GM23338 (cell line): ENCODE measurements around the gene DGKE. TPM values are rescaled to one million over a fixed set of nuclear protein-coding genes. Genes with fewer than 3 reads are reported as not detected.

Experiments
- ATAC-seq: fragments of 200-7000 bp; cut with Tn5 transposase; 3 replicates; pipeline ENCODE4 v1.9.1; 2020
- DNase-seq: peaks from one replicate; pipeline ENCODE4 v3.0.0-alpha.2; 2015; ENCODE audit warnings: low spot score
- H2AFZ ChIP-seq: fragments of 200-600 bp; sonication (generic); 2 replicates; pipeline ENCODE4 v1.8.0; 2016; ENCODE audit warnings: antibody characterized with exemption, mild to moderate bottlenecking, moderate library complexity
- H3F3A ChIP-seq: fragments of 200-600 bp; sonication (generic); replicated peaks from 2 replicates; pipeline ENCODE4 v1.8.0; 2017; ENCODE audit warnings: antibody characterized with exemption, mixed run types, low read depth
- H3K27ac ChIP-seq: fragments of 200-600 bp; sonication (generic); 2 replicates; pipeline ENCODE4 v1.6.1; 2016; ENCODE audit warnings: low read depth
- H3K27me3 ChIP-seq: fragments of 200-600 bp; sonication (generic); 2 replicates; pipeline ENCODE4 v1.8.0; 2016; ENCODE audit warnings: mild to moderate bottlenecking, mixed run types, moderate library complexity; ENCODE audit not compliant: insufficient read depth
- H3K36me3 ChIP-seq: fragments of 200-600 bp; sonication (generic); 2 replicates; pipeline ENCODE4 v1.8.0; 2016; ENCODE audit warnings: mild to moderate bottlenecking; ENCODE audit not compliant: insufficient read depth
- H3K4me1 ChIP-seq: fragments of 200-600 bp; sonication (generic); 2 replicates; pipeline ENCODE4 v1.8.0; 2016; ENCODE audit warnings: mild to moderate bottlenecking, moderate library complexity; ENCODE audit not compliant: insufficient read depth
- H3K4me2 ChIP-seq: fragments of 200-600 bp; sonication (generic); 2 replicates; pipeline ENCODE4 v1.7.1; 2017; ENCODE audit warnings: mixed run types
- H3K4me3 ChIP-seq: fragments of 200-600 bp; sonication (generic); 2 replicates; pipeline ENCODE4 v1.6.1; 2016; ENCODE audit warnings: mixed run types
- H3K79me2 ChIP-seq: fragments of 200-600 bp; sonication (generic); replicated peaks from 2 replicates; pipeline ENCODE4 v1.8.0; 2017; ENCODE audit warnings: mild to moderate bottlenecking; ENCODE audit not compliant: insufficient read depth
- H3K9me2 ChIP-seq: fragments of 200-600 bp; sonication (generic); 2 replicates; pipeline ENCODE4 v1.8.0; 2017; ENCODE audit not compliant: insufficient read depth
- H4K20me1 ChIP-seq: fragments of 200-600 bp; sonication (generic); replicated peaks from 2 replicates; pipeline ENCODE4 v1.8.0; 2017; ENCODE audit warnings: mild to moderate bottlenecking; ENCODE audit not compliant: insufficient read depth
- H3K27ac Mint-ChIP-seq: 2 replicates; pipeline ENCODE4 v1.8.0; 2020; ENCODE audit warnings: inconsistent platforms, mild to moderate bottlenecking, moderate library complexity, mixed read lengths
- H3K27me3 Mint-ChIP-seq: 3 replicates; pipeline ENCODE4 v1.8.0; 2022; ENCODE audit warnings: low read depth, mild to moderate bottlenecking, moderate library complexity, mixed read lengths, inconsistent platforms; ENCODE audit not compliant: insufficient read depth, poor library complexity
- H3K36me3 Mint-ChIP-seq: 3 replicates; pipeline ENCODE4 v1.8.0; 2021; ENCODE audit warnings: low read depth, mild to moderate bottlenecking, inconsistent platforms, moderate library complexity, mixed read lengths
- H3K4me1 Mint-ChIP-seq: 3 replicates; pipeline ENCODE4 v1.8.0; 2020; ENCODE audit warnings: mild to moderate bottlenecking, inconsistent platforms, mixed read lengths
- H3K4me3 Mint-ChIP-seq: 3 replicates; pipeline ENCODE4 v1.8.0; 2021; ENCODE audit warnings: moderate library complexity, mild to moderate bottlenecking, inconsistent platforms, mixed read lengths
- H3K9me3 Mint-ChIP-seq: 3 replicates; pipeline ENCODE4 v1.8.0; 2020; ENCODE audit warnings: moderate library complexity, mild to moderate bottlenecking, inconsistent platforms, mixed read lengths
- CREB1 ChIP-seq: fragments of 250-450 bp; sonication (Bioruptor Pico); IDR thresholded peaks from 2 replicates; pipeline ENCODE4 v1.5.0; 2020; ENCODE audit warnings: low read depth, mild to moderate bottlenecking, moderate library complexity
- EZH2 ChIP-seq: fragments of 200-600 bp; sonication (generic); IDR thresholded peaks from one replicate; pipeline ENCODE4 v1.8.0; 2017; ENCODE audit warnings: antibody characterized with exemption, mild to moderate bottlenecking, low read depth; ENCODE audit not compliant: unreplicated experiment
- EZH2phosphoT487 ChIP-seq: fragments of 200-600 bp; sonication (generic); IDR thresholded peaks from one replicate; pipeline ENCODE4 v1.8.1; 2018; ENCODE audit warnings: antibody characterized with exemption; ENCODE audit not compliant: unreplicated experiment
- JUNB ChIP-seq: IDR thresholded peaks from one replicate; pipeline ENCODE4 v1.6.1; 2016; ENCODE audit warnings: antibody characterized with exemption; ENCODE audit not compliant: unreplicated experiment
- NANOG ChIP-seq: IDR thresholded peaks from 2 replicates; pipeline ENCODE4 v1.6.1; 2016; ENCODE audit warnings: antibody characterized with exemption, borderline replicate concordance
- POLR2AphosphoS5 ChIP-seq: IDR thresholded peaks from 2 replicates; pipeline ENCODE4 v1.6.1; 2016; ENCODE audit warnings: antibody characterized with exemption, low read depth
- STAT1 ChIP-seq: IDR thresholded peaks from one replicate; pipeline ENCODE4 v1.6.1; 2016; ENCODE audit warnings: antibody characterized with exemption; ENCODE audit not compliant: unreplicated experiment
- ZNF114 ChIP-seq: fragments of 250-450 bp; sonication (Bioruptor Pico); IDR thresholded peaks from 2 replicates; pipeline ENCODE4 v1.5.0; 2020; ENCODE audit warnings: mild to moderate bottlenecking, moderate library complexity
- ZNF331 ChIP-seq: fragments of 250-450 bp; sonication (Bioruptor Pico); IDR thresholded peaks from 2 replicates; pipeline ENCODE4 v1.5.0; 2020; ENCODE audit warnings: low read depth, mild to moderate bottlenecking, moderate library complexity
- polyA plus RNA-seq: library from polyadenylated mRNA; unstranded; fragments of >200 nt; fragmentation: Nextera tagmentation; extraction: Ambion mirVana; gene quantifications from 2 replicates; pipeline ENCODE4 v1.2.1, GENCODE V29; 2016
- total RNA-seq: library from RNA; depleted of rRNA; stranded (reverse); fragments of >200 nt; shearing (Covaris generic); gene quantifications from 2 replicates; pipeline ENCODE4 v1.2.3, GENCODE V29; 2014
- TF ChIP-seq, protein P1 (sequence below): IDR thresholded peaks from 2 replicates; pipeline ENCODE4 v1.6.1; 2016; ENCODE audit warnings: antibody characterized with exemption
- TF ChIP-seq, protein P2 (sequence below), 2 experiments: fragments of 200-600 bp in 1 of 2; sonication (generic) in 1 of 2; conservative IDR thresholded peaks; 2 replicates each; pipeline versions ENCODE4 v1.5.1 to v1.6.1; 2016 to 2017; ENCODE audit warnings: antibody characterized with exemption in 2 of 2, low read depth in 2 of 2, mild to moderate bottlenecking in 2 of 2, moderate library complexity in 1 of 2
- TF ChIP-seq, protein P3 (sequence below): IDR thresholded peaks from one replicate; pipeline ENCODE4 v1.6.1; 2018; ENCODE audit warnings: antibody characterized with exemption; ENCODE audit not compliant: unreplicated experiment
- TF ChIP-seq, protein P4 (sequence below): fragments of 250-450 bp; sonication (Bioruptor Pico); IDR thresholded peaks from 2 replicates; pipeline ENCODE4 v1.5.0; 2020; ENCODE audit warnings: mild to moderate bottlenecking, moderate library complexity

Gene DGKE
- total and polyA plus RNA-seq, 2 experiments from 2014 or later, result 3.9 to 10.1 TPM

DNA sequence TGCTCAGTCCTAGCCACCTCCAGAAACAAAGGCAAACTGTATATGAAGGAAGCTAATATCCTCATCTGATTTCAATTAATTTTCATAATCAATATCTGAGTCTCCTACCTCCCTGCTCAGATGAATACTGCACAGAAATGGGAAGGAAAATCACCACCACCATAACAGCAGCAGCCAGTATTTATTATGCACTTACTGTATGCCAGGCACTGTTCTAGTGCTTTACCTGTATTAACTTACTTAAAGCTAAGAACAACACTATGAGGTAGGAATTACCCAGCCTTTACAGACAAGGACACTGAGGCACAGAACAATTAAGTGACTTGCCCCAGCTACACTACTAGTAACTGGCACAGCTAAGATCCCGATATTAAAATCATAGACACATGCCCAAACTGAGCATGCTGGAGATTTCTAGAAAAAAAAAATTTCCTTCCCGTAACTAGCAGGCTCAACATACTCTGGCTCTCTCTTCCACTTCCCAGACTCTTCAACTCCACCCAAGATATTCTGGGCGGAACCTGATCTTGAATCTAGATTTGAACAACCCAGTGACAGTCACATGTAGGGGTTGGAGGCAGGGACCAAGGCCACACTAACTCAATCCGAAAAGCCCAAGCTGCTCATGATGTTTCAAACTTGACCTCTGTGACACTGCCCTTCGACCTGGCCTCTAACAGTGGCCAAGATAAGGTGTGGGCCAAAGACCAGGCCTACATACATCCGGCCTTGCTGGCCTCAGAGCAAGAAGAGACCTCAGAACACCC, 76.0 kb downstream of the DGKE start:
- H3K27ac ChIP-seq, result no peak overlapping the region
- H3K4me1 ChIP-seq, result peaks cover 12% of the 10 kb centered on the region
- no peak overlapping the region for H2AFZ ChIP-seq
- peaks cover 30% of the 10 kb centered on the region for H3K36me3 Mint-ChIP-seq
- H3K9me3 Mint-ChIP-seq, result no peaks in the 10 kb centered on the region
- no peak overlapping the region for H3K4me3 Mint-ChIP-seq
- no peak for DNase-seq
- H3K4me3 ChIP-seq, result no peak overlapping the region
- no peaks in the 10 kb centered on the region for H3K9me2 ChIP-seq
- peaks cover 20% of the 10 kb centered on the region for H3K27me3 Mint-ChIP-seq
- TF ChIP-seq EZH2 (no peak), NANOG (no peak), STAT1 (no peak), EZH2phosphoT487 (no peak), ZNF114 (CRISPR knock-in tag) (no peak), POLR2AphosphoS5 (no peak), ZNF331 (CRISPR knock-in tag) (no peak), JUNB (no peak), CREB1 (CRISPR knock-in tag) (no peak)
- TF ChIP-seq, protein P1, sequence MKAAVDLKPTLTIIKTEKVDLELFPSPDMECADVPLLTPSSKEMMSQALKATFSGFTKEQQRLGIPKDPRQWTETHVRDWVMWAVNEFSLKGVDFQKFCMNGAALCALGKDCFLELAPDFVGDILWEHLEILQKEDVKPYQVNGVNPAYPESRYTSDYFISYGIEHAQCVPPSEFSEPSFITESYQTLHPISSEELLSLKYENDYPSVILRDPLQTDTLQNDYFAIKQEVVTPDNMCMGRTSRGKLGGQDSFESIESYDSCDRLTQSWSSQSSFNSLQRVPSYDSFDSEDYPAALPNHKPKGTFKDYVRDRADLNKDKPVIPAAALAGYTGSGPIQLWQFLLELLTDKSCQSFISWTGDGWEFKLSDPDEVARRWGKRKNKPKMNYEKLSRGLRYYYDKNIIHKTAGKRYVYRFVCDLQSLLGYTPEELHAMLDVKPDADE, result no peak
- TF ChIP-seq, protein P2, sequence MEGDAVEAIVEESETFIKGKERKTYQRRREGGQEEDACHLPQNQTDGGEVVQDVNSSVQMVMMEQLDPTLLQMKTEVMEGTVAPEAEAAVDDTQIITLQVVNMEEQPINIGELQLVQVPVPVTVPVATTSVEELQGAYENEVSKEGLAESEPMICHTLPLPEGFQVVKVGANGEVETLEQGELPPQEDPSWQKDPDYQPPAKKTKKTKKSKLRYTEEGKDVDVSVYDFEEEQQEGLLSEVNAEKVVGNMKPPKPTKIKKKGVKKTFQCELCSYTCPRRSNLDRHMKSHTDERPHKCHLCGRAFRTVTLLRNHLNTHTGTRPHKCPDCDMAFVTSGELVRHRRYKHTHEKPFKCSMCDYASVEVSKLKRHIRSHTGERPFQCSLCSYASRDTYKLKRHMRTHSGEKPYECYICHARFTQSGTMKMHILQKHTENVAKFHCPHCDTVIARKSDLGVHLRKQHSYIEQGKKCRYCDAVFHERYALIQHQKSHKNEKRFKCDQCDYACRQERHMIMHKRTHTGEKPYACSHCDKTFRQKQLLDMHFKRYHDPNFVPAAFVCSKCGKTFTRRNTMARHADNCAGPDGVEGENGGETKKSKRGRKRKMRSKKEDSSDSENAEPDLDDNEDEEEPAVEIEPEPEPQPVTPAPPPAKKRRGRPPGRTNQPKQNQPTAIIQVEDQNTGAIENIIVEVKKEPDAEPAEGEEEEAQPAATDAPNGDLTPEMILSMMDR (conservative IDR thresholded peaks at IDR 0.05; ENCODE audit: low read depth in 2 of 2), result no peak
- TF ChIP-seq, protein P3, sequence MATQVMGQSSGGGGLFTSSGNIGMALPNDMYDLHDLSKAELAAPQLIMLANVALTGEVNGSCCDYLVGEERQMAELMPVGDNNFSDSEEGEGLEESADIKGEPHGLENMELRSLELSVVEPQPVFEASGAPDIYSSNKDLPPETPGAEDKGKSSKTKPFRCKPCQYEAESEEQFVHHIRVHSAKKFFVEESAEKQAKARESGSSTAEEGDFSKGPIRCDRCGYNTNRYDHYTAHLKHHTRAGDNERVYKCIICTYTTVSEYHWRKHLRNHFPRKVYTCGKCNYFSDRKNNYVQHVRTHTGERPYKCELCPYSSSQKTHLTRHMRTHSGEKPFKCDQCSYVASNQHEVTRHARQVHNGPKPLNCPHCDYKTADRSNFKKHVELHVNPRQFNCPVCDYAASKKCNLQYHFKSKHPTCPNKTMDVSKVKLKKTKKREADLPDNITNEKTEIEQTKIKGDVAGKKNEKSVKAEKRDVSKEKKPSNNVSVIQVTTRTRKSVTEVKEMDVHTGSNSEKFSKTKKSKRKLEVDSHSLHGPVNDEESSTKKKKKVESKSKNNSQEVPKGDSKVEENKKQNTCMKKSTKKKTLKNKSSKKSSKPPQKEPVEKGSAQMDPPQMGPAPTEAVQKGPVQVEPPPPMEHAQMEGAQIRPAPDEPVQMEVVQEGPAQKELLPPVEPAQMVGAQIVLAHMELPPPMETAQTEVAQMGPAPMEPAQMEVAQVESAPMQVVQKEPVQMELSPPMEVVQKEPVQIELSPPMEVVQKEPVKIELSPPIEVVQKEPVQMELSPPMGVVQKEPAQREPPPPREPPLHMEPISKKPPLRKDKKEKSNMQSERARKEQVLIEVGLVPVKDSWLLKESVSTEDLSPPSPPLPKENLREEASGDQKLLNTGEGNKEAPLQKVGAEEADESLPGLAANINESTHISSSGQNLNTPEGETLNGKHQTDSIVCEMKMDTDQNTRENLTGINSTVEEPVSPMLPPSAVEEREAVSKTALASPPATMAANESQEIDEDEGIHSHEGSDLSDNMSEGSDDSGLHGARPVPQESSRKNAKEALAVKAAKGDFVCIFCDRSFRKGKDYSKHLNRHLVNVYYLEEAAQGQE, result no peak
- TF ChIP-seq, protein P4, sequence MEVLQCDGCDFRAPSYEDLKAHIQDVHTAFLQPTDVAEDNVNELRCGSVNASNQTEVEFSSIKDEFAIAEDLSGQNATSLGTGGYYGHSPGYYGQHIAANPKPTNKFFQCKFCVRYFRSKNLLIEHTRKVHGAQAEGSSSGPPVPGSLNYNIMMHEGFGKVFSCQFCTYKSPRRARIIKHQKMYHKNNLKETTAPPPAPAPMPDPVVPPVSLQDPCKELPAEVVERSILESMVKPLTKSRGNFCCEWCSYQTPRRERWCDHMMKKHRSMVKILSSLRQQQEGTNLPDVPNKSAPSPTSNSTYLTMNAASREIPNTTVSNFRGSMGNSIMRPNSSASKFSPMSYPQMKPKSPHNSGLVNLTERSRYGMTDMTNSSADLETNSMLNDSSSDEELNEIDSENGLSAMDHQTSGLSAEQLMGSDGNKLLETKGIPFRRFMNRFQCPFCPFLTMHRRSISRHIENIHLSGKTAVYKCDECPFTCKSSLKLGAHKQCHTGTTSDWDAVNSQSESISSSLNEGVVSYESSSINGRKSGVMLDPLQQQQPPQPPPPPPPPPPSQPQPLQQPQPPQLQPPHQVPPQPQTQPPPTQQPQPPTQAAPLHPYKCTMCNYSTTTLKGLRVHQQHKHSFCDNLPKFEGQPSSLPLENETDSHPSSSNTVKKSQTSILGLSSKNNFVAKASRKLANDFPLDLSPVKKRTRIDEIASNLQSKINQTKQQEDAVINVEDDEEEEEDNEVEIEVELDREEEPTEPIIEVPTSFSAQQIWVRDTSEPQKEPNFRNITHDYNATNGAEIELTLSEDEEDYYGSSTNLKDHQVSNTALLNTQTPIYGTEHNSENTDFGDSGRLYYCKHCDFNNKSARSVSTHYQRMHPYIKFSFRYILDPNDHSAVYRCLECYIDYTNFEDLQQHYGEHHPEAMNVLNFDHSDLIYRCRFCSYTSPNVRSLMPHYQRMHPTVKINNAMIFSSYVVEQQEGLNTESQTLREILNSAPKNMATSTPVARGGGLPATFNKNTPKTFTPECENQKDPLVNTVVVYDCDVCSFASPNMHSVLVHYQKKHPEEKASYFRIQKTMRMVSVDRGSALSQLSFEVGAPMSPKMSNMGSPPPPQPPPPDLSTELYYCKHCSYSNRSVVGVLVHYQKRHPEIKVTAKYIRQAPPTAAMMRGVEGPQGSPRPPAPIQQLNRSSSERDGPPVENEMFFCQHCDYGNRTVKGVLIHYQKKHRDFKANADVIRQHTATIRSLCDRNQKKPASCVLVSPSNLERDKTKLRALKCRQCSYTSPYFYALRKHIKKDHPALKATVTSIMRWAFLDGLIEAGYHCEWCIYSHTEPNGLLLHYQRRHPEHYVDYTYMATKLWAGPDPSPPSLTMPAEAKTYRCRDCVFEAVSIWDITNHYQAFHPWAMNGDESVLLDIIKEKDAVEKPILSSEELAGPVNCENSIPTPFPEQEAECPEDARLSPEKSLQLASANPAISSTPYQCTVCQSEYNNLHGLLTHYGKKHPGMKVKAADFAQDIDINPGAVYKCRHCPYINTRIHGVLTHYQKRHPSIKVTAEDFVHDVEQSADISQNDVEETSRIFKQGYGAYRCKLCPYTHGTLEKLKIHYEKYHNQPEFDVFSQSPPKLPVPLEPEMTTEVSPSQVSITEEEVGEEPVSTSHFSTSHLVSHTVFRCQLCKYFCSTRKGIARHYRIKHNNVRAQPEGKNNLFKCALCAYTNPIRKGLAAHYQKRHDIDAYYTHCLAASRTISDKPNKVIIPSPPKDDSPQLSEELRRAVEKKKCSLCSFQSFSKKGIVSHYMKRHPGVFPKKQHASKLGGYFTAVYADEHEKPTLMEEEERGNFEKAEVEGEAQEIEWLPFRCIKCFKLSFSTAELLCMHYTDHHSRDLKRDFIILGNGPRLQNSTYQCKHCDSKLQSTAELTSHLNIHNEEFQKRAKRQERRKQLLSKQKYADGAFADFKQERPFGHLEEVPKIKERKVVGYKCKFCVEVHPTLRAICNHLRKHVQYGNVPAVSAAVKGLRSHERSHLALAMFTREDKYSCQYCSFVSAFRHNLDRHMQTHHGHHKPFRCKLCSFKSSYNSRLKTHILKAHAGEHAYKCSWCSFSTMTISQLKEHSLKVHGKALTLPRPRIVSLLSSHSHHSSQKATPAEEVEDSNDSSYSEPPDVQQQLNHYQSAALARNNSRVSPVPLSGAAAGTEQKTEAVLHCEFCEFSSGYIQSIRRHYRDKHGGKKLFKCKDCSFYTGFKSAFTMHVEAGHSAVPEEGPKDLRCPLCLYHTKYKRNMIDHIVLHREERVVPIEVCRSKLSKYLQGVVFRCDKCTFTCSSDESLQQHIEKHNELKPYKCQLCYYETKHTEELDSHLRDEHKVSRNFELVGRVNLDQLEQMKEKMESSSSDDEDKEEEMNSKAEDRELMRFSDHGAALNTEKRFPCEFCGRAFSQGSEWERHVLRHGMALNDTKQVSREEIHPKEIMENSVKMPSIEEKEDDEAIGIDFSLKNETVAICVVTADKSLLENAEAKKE (CRISPR knock-in tag), result no peak
- H3K27me3 ChIP-seq, result peaks cover 17% of the 10 kb centered on the region
- peaks cover 29% of the 10 kb centered on the region for H3K79me2 ChIP-seq
- H3K4me1 Mint-ChIP-seq, result peaks cover 10% of the 10 kb centered on the region
- ATAC-seq, result no peak
- H3K36me3 ChIP-seq, result peaks cover 21% of the 10 kb centered on the region
- peaks cover 6% of the 10 kb centered on the region; the same call in 1 of the 2 replicates for H4K20me1 ChIP-seq
- no peak overlapping the region for H3K4me2 ChIP-seq
- no peak overlapping the region for H3K27ac Mint-ChIP-seq
- H3F3A ChIP-seq, result no peaks in the 10 kb centered on the region
